HEK293 (cell line): ENCODE data around the gene SMYD2.

Experiments used
- CTCF ChIP-seq: fragments of 450-650 bp; formaldehyde crosslinking; IDR thresholded peaks from 2 replicates; pipeline ENCODE4 v1.5.1; 2016; ENCODE audit warnings: missing biosample characterization, missing genetic modification characterization
- GLIS2 ChIP-seq: fragments of 450-650 bp; formaldehyde crosslinking; IDR thresholded peaks from 2 replicates; pipeline ENCODE4 v1.5.1; 2016; ENCODE audit warnings: missing biosample characterization, missing genetic modification characterization
- PATZ1 ChIP-seq: fragments of 450-650 bp; formaldehyde crosslinking; IDR thresholded peaks from 2 replicates; pipeline ENCODE4 v1.5.1; 2016; ENCODE audit warnings: missing biosample characterization, missing genetic modification characterization
- PRDM1 ChIP-seq: fragments of 450-650 bp; formaldehyde crosslinking; IDR thresholded peaks from 2 replicates; pipeline ENCODE4; 2016; ENCODE audit warnings: missing biosample characterization, missing genetic modification characterization
- REST ChIP-seq: fragments of 450-650 bp; formaldehyde crosslinking; IDR thresholded peaks from 2 replicates; pipeline ENCODE4 v1.5.1; 2016; ENCODE audit warnings: missing biosample characterization, missing genetic modification characterization
- SP3 ChIP-seq: fragments of 450-650 bp; formaldehyde crosslinking; IDR thresholded peaks from 2 replicates; pipeline ENCODE4 v1.5.1; 2016; ENCODE audit warnings: missing biosample characterization, missing genetic modification characterization
- ZBTB7A ChIP-seq: fragments of 450-650 bp; formaldehyde crosslinking; IDR thresholded peaks from 2 replicates; pipeline ENCODE4 v1.5.1; 2016; ENCODE audit warnings: low read depth, missing biosample characterization, missing genetic modification characterization
- ZFP41 ChIP-seq: fragments of 450-650 bp; formaldehyde crosslinking; IDR thresholded peaks from 2 replicates; pipeline ENCODE4 v1.5.1; 2016; ENCODE audit warnings: missing biosample characterization, missing genetic modification characterization, borderline replicate concordance
- ZNF202 ChIP-seq: fragments of 450-650 bp; formaldehyde crosslinking; IDR thresholded peaks from 2 replicates; pipeline ENCODE4 v1.5.1; 2016; ENCODE audit warnings: missing biosample characterization, missing genetic modification characterization, borderline replicate concordance
- ZNF214 ChIP-seq: fragments of 450-650 bp; formaldehyde crosslinking; IDR thresholded peaks from 2 replicates; pipeline ENCODE4 v1.5.1; 2017; ENCODE audit warnings: missing biosample characterization, mild to moderate bottlenecking, missing genetic modification characterization, borderline replicate concordance
- ZNF23 ChIP-seq: fragments of 450-650 bp; formaldehyde crosslinking; IDR thresholded peaks from 2 replicates; pipeline ENCODE4 v1.5.1; 2016; ENCODE audit warnings: missing biosample characterization, missing genetic modification characterization, borderline replicate concordance
- ZNF324 ChIP-seq: fragments of 450-650 bp; formaldehyde crosslinking; IDR thresholded peaks from 2 replicates; pipeline ENCODE4 v1.5.1; 2016; ENCODE audit warnings: missing biosample characterization, missing genetic modification characterization
- ZNF362 ChIP-seq: fragments of 450-650 bp; formaldehyde crosslinking; IDR thresholded peaks from 2 replicates; pipeline ENCODE4 v1.5.1; 2016; ENCODE audit warnings: missing biosample characterization, missing genetic modification characterization
- ZNF366 ChIP-seq: fragments of 450-650 bp; formaldehyde crosslinking; conservative IDR thresholded peaks from 2 replicates; pipeline ENCODE4 v1.5.1; 2016; ENCODE audit warnings: missing biosample characterization, missing genetic modification characterization
- ZNF398 ChIP-seq: fragments of 450-650 bp; formaldehyde crosslinking; IDR thresholded peaks from 2 replicates; pipeline ENCODE4 v1.5.1; 2017; ENCODE audit warnings: missing biosample characterization, missing genetic modification characterization
- ZNF416 ChIP-seq: fragments of 450-650 bp; formaldehyde crosslinking; IDR thresholded peaks from 2 replicates; pipeline ENCODE4 v1.5.1; 2016; ENCODE audit warnings: missing biosample characterization, missing genetic modification characterization
- ZNF488 ChIP-seq: fragments of 450-650 bp; formaldehyde crosslinking; IDR thresholded peaks from 2 replicates; pipeline ENCODE4 v1.5.1; 2016; ENCODE audit warnings: missing biosample characterization, missing genetic modification characterization
- ZNF521 ChIP-seq: fragments of 450-650 bp; formaldehyde crosslinking; IDR thresholded peaks from 2 replicates; pipeline ENCODE4 v1.5.1; 2017; ENCODE audit warnings: missing biosample characterization, mild to moderate bottlenecking, missing genetic modification characterization
- ZNF558 ChIP-seq: fragments of 450-650 bp; formaldehyde crosslinking; IDR thresholded peaks from 2 replicates; pipeline ENCODE4 v1.5.1; 2016; ENCODE audit warnings: missing biosample characterization, missing genetic modification characterization
- ZNF623 ChIP-seq: fragments of 450-650 bp; formaldehyde crosslinking; IDR thresholded peaks from 2 replicates; pipeline ENCODE4 v1.5.1; 2016; ENCODE audit warnings: missing biosample characterization, missing genetic modification characterization
- ZNF645 ChIP-seq: fragments of 450-650 bp; formaldehyde crosslinking; IDR thresholded peaks from 2 replicates; pipeline ENCODE4; 2016; ENCODE audit warnings: missing biosample characterization, missing genetic modification characterization
- ZNF658 ChIP-seq: fragments of 450-650 bp; formaldehyde crosslinking; IDR thresholded peaks from 2 replicates; pipeline ENCODE4; 2016; ENCODE audit warnings: missing biosample characterization, missing genetic modification characterization
- ZNF768 ChIP-seq: fragments of 450-650 bp; formaldehyde crosslinking; IDR thresholded peaks from 2 replicates; pipeline ENCODE4 v1.5.1; 2018; ENCODE audit warnings: missing biosample characterization, mild to moderate bottlenecking, missing genetic modification characterization
- ZSCAN4 ChIP-seq: fragments of 450-650 bp; formaldehyde crosslinking; IDR thresholded peaks from 2 replicates; pipeline ENCODE4 v1.5.1; 2017; ENCODE audit warnings: missing biosample characterization, missing genetic modification characterization

The SMYD2 gene

GRCh38 chr1:214261206-214262123 is 19.5 kb upstream of the SMYD2 start (continued):
- TF ChIP-seq ZSCAN4 (no peak), ZNF23 (tag by site-specific recombination) (no peak), ZNF768 (tag by site-specific recombination) (no peak), CTCF (tag by site-specific recombination) (peak; percentile 88), ZNF558 (peak; percentile 42; the same call in 1 of the 2 replicates), ZNF214 (tag by site-specific recombination) (no peak), ZNF645 (no peak), ZNF623 (no peak), PRDM1 (tag by site-specific recombination) (no peak), ZNF324 (tag by site-specific recombination) (peak; percentile 75), ZNF521 (tag by site-specific recombination) (no peak), ZNF488 (tag by site-specific recombination) (no peak), ZNF658 (tag by site-specific recombination) (no peak), ZNF202 (no peak), ZNF416 (tag by site-specific recombination) (no peak), ZNF362 (tag by site-specific recombination) (no peak), GLIS2 (tag by site-specific recombination) (no peak), ZFP41 (tag by site-specific recombination) (no peak), ZBTB7A (tag by site-specific recombination) (no peak), ZNF398 (tag by site-specific recombination) (no peak), PATZ1 (tag by site-specific recombination) (0 out of 2 replicates have a peak, but pooled peaks have one; percentile 19), ZNF366 (tag by site-specific recombination) (no peak; the same call in 1 of the 2 replicates), SP3 (tag by site-specific recombination) (0 out of 2 replicates have a peak, but pooled peaks have one; percentile 36), REST (tag by site-specific recombination) (no peak)
